ENCODE measurements around the gene HELZ2.

Gene HELZ2

DNA sequence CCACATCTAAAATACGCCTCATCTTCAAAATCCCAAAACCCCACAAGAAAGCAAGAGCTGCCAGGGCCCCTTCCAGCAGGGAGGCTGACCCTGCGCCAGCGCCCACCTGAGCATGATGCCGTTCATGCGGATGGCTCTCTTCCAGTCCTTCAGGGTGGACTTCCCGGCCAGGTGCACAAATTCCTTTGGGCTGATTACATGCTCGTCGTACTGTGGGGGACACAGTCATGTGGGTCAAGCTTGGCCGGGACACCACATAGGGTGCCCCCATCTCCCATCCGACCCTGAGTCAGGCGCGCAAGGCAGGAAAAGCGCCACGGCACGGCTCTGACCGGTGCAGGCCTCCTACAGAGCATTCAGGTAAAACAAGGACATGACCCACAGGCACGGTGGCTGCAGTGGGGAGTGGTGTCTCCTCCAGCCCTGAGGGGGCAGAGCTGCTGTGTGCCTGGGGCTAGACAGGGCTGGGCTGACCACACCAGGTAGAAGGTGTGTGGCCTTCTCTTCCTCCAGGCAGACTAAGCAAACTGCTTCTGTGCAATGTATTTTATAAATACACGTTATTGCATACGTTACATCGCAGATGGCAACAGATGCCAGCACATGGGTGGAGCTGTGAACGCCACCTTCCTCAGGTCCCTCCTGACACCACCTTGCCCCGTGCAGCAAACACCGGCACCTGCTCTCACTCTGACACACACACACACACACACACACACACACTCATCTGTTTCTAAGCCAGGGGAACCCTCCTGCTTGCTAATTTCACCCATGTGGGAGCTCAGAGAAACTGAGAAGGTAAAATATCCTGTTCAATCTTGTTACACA, 23.8 kb upstream of the HELZ2 start:
- DNase-seq, result no peak

DNA sequence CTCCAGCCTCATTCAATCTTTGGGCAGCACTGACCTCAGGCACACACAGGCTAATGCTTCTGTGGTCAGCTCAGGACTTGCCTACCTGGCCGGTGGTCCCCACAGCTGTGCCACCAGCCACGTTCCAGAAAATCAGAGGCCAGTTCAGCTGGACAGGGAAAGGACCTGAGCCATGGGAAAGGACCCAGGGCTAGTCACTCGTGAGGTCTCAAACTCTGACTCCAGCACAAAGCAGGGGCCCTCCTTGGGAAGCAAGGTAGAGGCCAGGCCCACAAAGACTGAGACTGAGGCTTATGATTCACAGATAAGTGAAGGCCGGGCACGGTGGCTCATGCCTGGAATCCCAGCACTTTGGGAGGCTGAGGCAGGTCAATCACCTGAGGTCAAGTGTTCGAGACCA, 22.4 kb upstream of the HELZ2 start:
- no peak for DNase-seq

DNA sequence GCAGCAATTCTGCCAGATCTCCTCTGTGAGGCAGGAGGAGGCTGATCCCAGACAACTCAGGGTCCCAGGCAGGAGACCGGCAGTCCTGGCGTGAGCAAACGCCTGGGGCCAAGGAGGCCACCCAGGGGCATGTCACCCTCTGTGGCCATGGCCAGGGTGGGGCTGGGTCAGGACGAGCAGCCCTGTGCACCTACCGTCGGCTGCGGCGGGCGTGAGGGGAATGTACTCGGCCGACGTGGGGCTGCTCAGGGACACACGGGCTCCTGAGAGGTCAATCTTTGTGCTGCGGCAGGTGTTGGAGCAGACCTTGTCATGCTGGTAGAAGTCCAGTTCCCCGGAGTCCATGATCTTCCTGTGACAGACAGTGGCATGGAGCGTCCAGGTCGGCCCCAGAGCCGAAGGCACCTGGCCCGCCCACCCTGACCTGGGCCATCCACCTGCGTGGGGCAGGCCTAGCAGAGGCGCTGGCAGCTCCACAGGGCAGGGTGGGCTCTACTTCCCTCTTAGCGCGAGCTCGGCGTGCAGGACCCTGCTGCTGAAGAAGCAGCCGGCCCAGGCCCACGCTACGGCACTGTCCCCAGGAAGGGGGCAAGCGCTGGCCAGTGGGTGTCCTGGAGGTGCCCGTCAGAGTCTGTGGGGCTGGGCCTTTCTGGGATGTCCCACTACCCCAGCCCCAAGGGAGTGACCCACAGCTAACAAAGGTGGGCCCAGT, 21.5 kb upstream of the HELZ2 start:
- DNase-seq, result no peak

DNA sequence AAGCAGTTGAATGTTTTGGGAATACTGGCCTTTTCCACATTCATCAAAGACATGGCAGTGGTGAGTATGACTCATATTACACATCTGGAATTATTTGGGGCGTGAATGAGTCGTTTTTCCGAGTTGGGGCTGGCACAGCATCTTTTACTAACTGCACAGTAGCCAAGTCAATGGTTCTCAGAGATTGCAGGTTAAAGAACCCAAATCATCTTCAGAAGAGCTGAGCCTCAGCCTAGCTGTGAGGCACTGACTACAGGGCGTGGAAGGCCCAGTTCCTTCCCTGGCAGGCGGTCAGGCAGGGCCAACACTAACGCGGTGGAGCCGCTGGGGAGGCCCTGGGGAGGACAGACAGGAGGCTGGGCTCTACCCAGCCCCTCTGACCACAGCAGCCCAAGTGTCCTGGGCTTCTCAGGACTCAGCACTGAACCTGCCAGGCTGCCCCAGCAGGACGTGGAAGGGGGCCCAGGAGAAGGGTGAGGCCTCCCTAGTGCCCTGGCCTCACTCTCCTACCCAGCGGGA, 20.1 kb upstream of the HELZ2 start:
- no peak for DNase-seq

DNA sequence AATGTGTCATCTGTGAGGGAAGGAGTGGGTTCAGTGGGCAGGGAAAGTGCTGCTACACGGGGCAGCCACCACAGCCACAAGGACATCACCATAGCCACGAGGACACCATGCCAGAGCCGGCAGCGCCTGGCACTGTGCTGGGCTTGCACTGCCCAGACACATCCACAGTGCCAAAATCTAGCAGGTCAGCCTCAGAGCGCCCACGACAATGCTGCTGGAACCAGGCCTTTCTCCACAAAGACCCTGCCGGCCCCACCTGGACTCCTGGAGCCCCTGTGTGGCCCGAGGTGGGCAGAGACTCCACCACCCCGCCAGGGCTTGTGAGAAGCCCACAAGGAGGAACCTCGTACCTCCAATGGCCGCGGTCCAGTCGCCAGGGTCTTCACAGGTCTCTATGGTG, 18.6 kb upstream of the HELZ2 start:
- DNase-seq, result no peak

DNA sequence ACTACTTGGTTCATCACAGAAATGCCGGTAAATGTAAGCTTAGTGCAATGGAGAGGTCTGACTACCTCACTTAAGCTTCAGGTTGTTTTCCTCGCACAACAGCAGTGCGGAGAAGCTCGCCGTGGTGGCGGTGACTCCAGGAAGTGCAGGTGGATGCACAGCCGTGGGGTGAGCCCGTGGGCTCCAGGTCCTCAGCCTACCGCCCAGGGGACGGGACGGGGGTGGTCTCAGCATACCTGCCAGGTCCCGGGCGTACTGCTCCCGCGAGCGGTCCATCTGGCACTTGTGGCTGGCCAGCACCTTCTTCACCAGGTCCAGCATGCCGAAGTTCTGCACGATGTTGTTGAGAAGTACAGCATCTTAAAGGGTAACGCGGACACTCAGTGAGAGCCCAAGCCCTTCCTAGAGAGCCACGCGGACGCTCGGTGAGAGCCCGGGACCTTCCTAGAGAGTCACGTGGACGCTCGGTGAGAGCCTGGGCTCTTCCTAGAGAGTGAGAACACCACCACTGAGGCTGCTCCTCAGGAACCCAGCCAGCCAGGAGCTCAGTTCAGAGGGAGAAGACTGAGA, 17.8 kb upstream of the HELZ2 start:
- DNase-seq, result no peak

DNA sequence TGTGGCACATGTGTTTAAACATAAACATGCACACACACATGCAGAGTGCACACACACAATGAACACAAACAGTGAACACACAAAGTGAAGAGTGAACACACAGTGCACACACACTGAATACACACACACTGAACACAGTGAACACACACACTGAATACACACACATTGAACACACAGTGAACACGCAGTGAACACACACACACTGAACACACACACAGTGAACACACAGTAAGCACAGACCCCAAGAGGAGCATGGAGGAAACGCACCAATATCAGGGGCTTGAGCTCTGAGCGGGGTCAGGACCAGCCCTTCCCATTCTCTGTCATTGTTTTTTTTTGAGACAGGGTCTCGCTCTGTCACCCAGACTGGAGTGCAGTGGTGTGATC, 17.1 kb upstream of the HELZ2 start:
- DNase-seq, result no peak

DNA sequence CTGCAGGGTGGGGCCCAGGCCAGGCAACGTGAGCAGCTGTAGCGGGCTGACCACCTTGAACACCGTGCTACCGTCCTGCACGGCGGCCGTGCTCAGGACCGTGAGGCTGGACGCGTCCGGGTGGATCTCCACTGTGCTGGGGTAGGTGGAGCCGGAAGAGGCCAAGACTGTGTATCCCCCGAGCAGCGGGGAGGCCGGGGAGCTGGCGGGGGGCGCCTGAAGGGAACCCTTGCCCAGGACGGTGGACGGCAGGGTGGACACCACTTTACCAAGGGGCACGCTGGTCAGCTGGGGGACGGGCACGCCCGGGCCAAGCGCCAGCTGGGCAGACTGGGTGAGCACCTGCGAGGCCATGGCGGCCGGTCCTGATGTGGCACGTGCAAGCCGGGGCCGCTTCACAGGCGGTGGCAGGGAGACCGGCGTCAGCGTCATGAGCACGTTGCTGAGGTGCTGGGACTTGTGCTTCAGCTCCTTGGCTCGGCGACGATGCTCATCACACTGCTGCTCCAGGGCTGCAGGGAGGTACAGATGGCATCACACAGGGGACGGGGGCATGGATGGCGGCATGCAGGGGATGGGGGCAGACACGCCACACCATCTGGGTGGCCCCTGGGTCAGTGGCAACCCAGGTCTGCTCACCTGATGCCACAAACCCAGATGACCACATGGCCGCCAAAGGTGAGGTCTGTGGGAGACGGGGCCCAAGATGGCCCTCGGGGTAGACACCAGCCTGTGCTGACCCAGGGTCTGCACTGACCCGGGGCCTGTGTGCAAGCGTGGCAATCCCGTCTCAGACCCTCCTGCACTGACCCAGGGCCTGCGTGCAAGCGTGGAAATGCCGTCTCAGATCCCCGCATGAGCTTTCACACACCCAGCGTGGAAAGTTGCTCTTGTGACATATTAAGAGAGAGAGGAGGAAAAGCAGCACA, 16.4 kb upstream of the HELZ2 start:
- no peak for DNase-seq

DNA sequence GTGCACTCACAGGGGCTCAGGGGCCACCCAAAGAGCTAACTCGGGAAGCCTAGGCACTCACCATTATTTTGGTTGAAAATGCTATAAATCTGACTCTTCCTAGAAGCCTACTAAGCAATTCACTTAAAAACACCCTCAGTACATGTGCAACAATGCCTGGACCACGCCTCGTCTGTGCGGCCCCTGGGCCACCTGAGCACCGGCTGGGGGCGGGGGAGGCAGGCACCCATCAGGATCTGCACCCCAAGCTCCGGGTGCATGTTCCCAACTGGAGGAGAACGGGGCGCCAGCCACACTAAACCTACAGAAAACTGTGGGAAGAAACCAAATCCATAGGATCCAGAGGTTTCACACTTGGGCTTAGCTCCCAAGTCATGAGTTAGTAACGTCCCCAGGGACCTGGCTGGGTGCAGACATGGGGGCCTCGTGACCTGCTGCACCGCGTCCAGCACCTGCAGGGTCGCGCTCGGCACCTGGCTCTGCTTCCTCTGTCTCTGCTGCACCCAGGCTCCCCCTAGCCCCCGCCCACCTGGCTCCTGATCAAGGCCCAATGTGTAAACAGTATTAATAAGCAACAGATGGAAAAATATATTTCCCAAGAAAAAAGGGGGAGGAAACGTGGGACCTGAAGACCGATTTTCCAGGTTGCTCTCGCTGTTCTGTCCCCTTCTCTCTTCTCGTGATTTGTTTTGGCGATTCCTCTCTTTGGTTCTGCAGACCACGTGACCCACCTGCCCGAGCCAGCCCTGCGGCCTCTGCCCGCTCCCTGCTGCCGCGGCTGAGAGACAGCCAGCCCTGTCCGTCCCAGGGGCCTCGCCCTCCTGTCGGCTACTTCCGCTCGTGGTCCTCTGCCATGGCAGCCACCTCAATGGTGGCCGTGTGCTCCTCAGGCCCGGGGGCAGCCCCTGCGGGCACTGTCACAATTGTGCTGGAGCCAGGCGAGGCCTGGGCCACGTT, 15.5 kb upstream of the HELZ2 start:
- DNase-seq, result no peak

DNA sequence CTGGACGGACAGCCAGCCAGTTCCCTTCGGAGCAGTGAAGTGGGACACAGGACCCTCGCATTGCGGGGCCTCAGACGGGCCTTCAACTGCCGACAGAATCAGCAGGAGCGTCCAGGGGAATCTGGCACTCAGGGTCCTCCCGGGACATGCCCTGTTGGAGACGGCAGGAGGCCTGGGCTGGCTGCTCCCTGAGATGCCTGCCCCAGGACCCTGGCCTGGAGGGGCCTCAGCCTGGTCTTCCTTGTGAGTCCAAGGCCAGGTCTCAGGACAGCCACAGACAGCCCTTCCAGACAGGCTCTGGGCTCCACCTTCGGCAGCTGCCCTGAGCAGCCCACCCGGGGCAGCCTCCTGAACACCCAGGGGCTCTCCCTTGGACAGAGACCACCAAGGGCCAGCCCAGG, 14.6 kb upstream of the HELZ2 start:
- no peak for DNase-seq

DNA sequence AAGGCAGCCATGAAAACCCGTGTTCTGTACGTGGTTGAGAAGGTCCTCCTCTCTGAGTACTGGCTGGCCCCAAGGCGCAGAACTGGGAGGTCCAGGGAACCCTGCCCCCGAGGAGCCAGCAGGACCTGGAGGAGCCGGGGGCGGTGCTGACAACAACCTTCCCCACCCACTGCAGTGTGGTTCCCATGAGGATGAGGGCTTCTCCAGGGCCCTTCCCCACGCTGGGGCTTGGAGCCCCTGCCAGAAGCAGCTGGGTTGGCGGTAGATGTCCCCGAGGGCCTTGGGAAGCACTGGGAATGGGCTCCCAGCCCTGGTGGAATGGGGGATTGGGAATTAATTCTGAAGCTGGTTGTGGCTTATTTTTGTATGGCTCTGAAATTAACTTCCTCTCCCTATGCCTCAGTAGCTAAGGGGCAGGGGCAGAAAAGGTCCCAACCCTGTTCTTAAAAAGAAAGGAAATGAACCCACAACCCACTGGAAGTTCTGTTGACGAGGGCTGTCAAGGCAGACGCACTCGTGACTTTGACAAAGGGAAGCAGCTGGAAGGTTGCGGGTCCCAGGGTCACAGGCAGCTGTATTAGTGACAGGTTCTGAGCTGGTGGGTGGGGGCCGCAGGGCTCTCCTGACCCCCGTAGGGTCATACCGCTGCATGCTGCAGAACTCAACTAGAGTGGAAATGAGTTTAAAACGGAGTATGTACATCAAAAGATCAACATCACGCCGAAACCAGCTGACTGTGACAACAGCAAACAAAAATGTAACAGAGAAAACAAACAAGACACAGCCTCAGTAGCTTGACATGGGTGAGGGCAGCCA, 13.9 kb upstream of the HELZ2 start:
- DNase-seq, result peak; percentile 63 to 81

DNA sequence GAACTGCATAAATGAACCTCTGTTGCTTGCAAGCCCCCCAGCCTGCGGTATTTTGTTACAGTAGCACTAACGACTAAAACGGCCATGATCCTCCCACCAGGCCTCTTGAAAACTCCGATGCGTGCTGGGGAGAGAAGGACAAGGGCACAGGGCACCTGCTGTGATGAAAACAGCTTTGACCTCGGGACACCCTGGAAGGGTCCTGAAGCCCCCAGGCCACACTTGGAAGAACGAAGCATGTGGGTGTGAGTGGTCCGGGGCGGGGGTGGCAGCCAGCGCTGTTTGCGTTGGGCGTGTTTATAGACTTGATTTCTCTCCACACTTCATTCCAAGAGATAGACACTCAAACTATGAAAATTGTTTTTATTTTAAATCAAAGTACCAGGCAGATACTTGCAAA, 13.2 kb upstream of the HELZ2 start:
- DNase-seq, result no peak

DNA sequence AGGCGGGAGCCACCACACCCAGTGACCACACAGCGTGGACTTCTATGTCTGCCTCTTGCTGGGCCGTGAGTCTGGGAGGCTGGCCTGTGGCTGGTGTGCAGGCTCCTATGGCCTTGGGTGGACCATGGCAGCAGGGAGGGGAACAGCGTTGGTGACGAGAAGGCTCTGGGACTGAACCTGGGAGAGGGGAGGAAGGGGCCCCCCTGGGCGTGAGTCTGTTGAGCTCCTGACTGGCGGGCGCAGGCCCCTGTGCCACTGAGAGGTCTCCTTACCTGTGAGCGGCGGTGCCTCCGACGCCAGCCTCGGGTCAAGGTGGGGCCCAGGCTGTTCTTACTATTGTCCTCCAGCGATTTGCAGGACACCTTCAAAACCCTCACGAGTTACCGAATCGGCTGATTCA, 12.8 kb upstream of the HELZ2 start:
- DNase-seq, result no peak

DNA sequence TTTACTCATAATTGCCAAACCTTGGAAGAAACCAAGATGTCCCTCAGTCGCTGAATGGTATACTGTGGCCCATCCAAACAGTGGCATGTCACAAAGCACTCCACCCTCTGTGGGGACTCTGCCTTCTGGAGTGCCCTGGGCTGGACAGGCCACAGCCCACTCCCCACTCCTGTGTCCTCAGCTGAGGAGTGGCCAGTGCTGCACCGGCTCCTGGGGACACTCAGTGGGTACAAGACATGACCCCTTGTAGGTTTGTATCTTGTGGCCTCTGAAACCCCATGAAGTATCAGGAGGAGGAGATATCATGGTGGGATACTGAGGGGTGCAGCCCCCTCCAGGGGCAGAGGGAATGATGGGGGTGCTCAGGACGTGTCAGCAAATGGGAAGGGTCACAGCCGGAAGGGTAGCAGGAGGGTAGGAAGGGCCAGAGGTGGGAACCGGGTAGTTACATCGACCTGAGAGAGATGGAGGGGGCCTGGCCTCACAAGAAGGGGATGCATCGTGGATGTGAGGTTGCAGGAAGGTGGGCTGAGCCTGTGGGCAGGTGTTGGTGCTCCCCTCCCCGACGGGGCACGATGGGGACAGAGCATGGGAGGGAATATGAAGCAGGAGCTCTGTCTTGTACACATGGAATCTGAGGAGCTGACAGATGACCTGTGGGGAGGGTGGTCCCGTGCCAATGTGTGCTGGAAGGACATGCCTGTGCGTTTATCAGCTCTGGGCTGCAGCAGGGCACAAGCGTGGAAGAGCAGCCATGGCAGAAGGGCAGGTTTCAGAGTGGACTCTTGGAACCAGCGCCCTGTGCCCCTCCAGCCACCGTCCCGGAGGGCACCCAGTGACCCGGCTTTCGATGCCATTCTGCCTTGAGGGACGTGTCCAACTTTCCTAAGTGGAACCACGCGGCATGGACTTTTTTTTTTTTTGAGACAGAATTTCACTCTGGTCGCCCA, 11.9 kb upstream of the HELZ2 start:
- DNase-seq, result no peak

DNA sequence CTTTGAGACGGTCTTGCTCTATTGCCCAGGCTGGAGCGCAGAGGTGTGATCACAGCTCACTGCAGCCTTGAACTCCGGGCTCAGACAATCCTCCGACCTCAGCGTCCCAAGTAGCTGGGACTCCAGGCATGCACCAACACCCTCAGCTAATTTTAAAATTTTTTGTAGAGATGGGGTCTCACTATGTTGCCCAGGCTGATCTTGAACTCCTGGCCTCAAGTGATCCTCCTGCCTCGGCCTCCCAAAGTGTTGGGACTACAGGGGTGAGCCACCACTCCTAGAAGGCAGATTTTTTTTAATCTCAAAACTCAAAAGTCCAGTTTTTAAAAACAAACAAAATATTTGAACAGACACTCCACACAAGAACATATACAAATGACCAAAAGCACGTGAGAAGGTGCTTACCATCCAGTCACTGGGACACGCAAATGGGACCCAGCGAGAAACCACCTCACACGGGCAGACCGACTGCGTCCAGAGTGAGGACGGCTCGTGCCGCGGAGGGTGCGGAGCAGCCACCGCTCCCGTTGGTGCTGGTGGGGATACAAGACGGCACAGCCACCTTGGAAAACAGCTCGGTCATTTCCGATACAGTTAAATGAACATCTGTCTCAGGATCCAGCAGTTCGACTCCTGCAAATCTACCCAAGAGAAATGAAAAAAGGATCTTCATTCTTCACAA, 8.5 kb upstream of the HELZ2 start:
- DNase-seq, result no peak

DNA sequence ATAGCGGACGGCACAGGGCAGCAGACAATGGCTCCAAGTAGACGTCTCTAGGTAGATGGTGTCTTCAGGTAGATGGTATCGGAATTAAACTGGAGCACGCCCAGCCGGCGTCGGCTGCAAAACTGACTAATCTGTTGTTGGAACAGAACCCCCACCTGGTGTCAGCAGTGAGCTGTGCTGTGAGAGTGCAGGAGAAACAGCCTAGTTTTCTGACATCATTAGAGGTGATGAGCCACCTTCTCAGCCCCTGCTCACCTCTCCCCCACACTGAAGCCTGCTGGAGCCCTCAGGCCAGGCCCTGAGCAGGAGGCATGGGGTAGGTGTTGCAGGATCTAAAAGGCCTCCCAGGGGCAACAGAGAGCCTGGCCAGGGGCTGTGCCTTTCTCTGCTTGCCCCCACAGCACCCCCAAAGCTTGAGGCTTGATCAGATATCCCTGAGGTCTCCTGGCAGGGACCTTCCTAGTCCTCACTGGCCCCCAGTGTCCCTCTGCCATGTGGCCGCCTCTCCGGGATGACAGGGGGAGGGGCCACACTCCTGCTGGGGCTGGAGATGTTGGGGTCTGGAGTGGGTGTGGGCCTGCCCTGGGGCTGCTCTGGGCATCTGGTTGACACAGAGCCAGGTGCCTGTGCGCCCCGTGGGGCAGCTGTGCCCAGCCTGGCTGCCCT, 6.9 kb upstream of the HELZ2 start:
- DNase-seq, result peak; percentile 20 to 60

DNA sequence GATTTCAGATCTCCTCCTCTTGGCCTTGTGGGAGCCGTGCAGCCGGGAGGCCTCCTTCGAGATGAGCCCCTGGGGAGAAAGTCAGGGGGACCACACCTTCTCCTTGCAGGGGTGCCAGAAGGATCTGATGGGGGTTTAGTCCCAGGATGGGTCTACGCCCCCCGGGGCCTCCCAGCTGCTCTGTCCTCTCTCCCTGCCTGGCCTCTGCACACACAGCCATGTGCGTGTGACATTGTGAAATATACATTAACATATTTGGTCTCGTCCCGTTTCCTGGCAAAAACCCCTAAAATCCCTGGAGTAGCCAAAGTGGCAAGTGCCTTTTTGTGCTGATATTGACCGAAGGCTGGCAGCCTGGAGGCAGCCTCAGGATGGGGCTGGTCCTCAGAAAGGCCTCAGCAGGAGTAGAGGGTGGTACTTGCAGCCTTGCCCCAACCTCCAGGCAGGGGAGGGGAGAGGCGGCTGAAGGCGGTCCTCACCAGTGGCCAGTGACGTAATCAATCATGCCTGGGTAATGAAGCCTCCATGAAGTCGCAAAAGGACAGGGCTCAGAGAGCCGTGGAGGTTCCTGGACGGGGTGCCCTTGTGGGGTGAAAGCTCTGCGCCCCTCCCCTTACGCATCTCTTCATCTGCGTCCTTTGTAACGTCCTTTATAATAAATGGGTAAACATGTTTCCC, 5.1 kb upstream of the HELZ2 start:
- peak; percentile 9 to 14 for DNase-seq
